Stimulated activated CD8-positive, alpha-beta memory T cell treated with anti-CD3 and anti-CD28 coated beads, Interleukin-12 subunit alpha, Interleukin-12 subunit beta, amount 100 ng/mL, for 4 hours (primary cell): ENCODE data around the gene RNF2.
A peak's percentile ranks its signal among the peaks of the same experiment; 100 is the strongest.
"Not testable (repeated sequence)": the region's sequence is repeated elsewhere in the genome, so short reads cannot be mapped to it uniquely, and the experiment has no call there.

ENCODE experiments used
- DNase-seq: peaks from one replicate; pipeline ENCODE4 v3.0.0-alpha.2; 2020; ENCODE audit warnings: low read depth

RNF2 gene

GRCh38 chr1:185044981-185045813 is at the start of gene RNF2:
Gene RNF2 (plus strand): TSS chr1:185045558. CDS start chr1:185087554, 41,996 bp downstream.
- peak; percentile 76 for DNase-seq

- DNase-seq, result not testable (repeated sequence)
Observed at GRCh38 chr1:184999974-185000373, 45.4 kb upstream of the RNF2 start.

- DNase-seq, result not testable (repeated sequence)
Observed at GRCh38 chr1:185001312-185001880, 44.0 kb upstream of the RNF2 start.

GRCh38 chr1:185008838-185009237 is 36.5 kb upstream of the RNF2 start:
- no peak for DNase-seq

GRCh38 chr1:185010361-185010760 is 35.0 kb upstream of the RNF2 start:
- no peak for DNase-seq

GRCh38 chr1:185014941-185015340 is 30.4 kb upstream of the RNF2 start:
- DNase-seq, result no peak

GRCh38 chr1:185015631-185016030 is 29.7 kb upstream of the RNF2 start:
- DNase-seq, result no peak

GRCh38 chr1:185016880-185017279 is 28.5 kb upstream of the RNF2 start:
- no peak for DNase-seq

- no peak for DNase-seq
Observed at GRCh38 chr1:185017338-185017737, 28.0 kb upstream of the RNF2 start.

GRCh38 chr1:185017966-185018365 is 27.4 kb upstream of the RNF2 start:
- DNase-seq, result no peak

- no peak for DNase-seq
Observed at GRCh38 chr1:185027252-185027882, 18.0 kb upstream of the RNF2 start.

- DNase-seq, result no peak
Observed at GRCh38 chr1:185033686-185034085, 11.7 kb upstream of the RNF2 start.

GRCh38 chr1:185035258-185035657 is 10.1 kb upstream of the RNF2 start:
- no peak for DNase-seq

GRCh38 chr1:185038813-185039376 is 6.5 kb upstream of the RNF2 start:
- no peak for DNase-seq

- DNase-seq, result no peak
Observed at GRCh38 chr1:185039726-185040407, 5.5 kb upstream of the RNF2 start.

GRCh38 chr1:185040408-185040735 is 5.0 kb upstream of the RNF2 start:
- DNase-seq, result no peak

- no peak for DNase-seq
Observed at GRCh38 chr1:185041742-185042141, 3.6 kb upstream of the RNF2 start.

- no peak for DNase-seq
Observed at GRCh38 chr1:185042737-185043136, 2.6 kb upstream of the RNF2 start.

GRCh38 chr1:185044387-185044786 is 971 bp upstream of the RNF2 start:
- no peak for DNase-seq

GRCh38 chr1:185045814-185046492 is 595 bp downstream of the RNF2 start:
- no peak for DNase-seq

- DNase-seq, result no peak
Observed at GRCh38 chr1:185046668-185047067, 1.3 kb downstream of the RNF2 start.

GRCh38 chr1:185049670-185050069 is 4.3 kb downstream of the RNF2 start:
- no peak for DNase-seq
